Suprapubic skin (tissue), 3 donors: ENCODE results near the gene LRRN4CL.

Experiments used
- CTCF ChIP-seq, 2 donors: fragments of 200-600 bp in 1 of 2; fragments of 450-650 bp in 1 of 2; sonication (generic) in 1 of 2; IDR thresholded peaks; one replicate each; pipeline ENCODE4 v1.5.1; 2016 to 2019; ENCODE audit warnings: antibody characterized with exemption in 2 of 2, mild to moderate bottlenecking in 1 of 2, moderate library complexity in 1 of 2
- POLR2AphosphoS5 ChIP-seq, 3 donors: sonication (generic); formaldehyde crosslinking; IDR thresholded peaks; one replicate each; pipeline ENCODE4 v1.6.1; 2017; ENCODE audit warnings: antibody characterized with exemption in 3 of 3

GRCh38 chr11:62671236-62671607, 18.1 kb downstream of the LRRN4CL start:
- TF ChIP-seq CTCF (IDR thresholded peaks at IDR 0.05) (no peak), POLR2AphosphoS5 (IDR thresholded peaks at IDR 0.05) (no peak)
